NCI-H748 (cell line): ENCODE results near the gene RNLS.

ENCODE experiments used
- DNase-seq: peaks from one replicate; lab custom pipeline; 2025; ENCODE audit not compliant: unreplicated experiment; lab: John Stamatoyannopoulos, UW

RNLS gene

DNA sequence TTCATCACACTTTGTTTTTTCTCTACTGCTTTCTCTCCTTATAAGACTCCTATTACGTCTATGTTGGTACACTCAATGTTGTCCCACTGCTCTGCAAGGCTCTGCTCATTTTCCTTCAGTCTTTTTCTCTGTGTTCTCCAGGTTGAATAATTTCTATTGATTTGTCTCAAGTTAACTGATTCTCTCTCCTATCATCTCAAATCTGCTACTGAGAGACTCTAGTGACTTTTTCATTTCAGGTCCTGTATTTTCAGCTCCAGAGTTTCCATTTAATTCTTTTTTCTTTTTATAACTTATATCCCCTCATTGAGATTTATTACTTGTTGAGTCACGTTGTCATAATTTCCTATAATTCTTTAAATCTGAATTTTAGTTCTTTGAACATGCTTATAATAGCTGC lies 100.9 kb downstream of the RNLS start:
- DNase-seq, result no peak

DNA sequence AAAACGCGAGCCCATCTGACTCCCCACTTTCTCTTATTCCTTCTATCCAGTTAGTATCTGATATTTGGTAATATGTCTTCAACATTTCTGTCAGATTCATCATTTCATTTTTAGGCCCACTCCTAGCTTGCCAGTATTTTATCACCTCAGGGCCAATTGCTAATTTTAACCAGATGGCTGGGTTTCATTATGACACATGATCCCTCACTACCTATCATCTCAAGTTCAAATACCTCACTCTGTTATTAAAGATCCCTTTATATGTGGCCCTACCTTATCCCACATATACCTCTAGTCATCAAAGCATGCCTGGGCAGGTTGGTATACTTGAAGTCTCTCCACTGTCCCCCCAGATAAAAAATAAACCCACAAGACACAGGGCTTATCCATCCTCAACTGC lies 104.9 kb downstream of the RNLS start:
- no peak for DNase-seq

DNA sequence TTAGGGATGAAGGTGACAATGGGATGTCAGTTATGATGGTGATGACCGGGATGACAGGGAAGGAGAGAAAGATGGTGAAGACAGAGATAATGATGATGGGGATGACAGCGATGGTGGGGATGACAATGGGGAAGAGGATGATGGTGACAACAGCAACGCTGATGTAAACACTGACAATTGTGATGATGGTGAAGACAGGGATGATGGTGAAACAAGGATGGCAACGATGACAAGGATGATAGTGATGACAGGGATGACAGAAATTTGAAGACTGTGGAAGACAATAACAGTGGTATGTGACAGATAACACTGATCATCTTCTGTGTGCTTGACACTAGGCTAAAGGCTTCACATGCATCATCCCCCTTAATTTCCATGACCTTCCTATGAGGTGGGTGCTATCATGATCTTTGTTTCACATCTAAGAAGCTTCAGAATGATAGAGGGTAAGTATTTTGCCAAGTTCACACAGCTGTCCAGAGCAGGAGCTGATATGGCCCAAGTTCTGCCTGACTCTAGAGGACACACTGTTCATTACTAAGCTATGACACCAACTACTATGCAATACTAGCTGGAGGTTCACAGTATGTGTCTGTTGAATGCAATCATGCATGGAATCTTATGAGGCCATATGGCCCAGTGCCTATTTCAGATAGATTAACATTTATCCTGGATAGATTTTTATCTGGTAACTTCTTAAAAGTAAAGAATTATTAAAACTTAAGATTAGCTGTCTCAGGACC lies 105.6 kb downstream of the RNLS start:
- DNase-seq, result no peak

DNA sequence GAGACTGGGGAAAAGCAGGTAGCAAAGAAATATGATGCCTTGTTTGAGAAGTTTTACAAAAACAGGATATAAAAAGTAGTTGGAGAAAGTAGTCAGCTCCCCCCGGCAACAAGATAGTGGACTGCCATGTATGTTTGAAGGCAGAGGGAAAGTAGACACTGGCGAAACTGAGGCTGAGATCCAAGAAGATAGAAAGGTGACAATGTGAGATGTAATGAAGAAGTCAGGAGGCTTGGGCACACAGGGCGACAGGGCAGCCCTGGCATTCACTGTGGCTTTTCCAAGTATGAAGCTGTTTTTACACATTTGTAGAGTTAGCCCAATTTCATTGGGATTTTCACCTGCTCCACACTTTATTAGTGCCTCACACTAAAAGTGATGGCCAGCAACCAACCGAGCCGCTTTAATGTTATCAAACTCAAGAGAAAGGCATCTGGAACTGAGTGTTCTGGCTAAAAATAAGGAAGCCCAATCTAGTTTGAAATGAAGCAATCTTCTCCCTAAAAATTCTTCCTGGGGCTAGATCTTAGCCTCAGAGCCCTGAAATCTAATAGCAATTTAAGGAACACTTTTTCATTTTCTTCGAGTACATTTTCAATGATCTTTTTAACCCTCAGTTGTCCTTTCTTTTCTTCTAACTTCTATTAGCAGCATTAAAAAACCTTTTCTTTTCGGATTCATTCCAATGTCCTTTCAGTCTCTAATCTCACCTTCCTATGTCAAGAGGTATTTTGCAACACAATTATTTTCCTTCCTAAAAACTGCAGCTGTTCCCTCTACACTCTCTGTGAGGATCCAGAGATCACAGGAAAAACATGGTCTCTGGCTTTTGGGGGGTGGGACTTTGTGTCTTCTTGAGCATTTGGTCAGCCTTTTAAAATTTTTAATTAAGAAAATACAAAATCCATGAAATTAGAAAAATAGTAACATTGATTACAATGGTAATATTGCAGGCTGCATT lies 108.0 kb downstream of the RNLS start:
- DNase-seq, result no peak

DNA sequence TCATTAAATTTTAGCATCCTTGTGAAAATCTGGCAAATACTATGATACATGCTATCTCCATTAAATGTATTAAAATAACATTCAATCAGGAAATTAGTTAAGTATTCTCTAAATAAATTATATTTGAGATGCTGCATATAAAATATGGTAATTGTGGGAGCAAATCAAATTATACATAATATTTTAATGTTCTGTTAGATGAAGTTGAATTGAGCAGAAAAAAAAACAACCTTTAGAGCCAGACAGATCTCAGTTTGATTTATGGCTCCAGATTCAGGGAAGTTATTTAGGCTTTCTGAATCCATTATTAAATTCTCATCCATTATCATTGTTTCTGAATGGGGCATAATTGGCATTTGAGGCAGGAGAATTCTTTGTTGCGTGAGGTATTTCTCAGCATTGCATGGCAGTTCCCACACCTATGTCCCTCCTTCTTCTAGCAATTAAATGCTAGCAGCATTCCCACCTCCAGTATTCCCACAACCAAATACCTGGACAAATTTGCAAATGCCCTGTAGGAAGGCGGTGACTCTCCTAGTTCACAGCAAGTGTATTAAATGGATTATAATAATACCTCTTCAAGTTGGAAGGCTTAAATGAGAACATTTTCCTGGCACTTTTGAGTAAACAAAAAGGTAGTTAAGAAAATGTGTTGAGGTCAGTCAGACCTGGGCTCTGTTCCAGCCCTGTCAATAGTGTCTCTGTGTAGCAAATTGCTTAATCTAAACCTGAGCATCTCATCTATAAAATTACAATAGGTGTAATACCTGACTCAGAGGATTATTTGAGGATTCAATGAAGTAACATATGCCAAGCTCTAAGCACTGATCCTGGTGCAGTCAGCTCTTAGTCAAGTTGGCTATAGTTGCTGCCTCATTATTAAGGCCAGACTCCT lies 108.9 kb downstream of the RNLS start:
- peak; percentile 92 for DNase-seq

DNA sequence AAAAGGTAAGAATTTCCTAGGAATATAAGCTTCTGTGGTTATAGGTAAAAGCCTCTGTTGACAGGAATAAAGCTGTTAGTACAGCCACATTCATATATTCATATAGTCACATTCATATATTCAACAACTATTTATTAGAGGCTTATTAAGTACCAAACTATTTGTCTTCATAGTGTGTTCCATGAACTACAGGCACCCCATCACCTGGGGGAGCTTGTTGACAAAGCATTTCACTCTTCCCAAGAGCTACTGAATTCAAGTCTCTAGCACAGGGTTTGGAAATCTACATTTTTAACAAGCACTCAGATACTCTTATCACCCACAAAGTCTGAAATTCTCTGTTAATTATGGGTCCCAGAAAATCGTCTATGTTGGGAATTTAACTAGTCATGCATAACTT lies 110.6 kb downstream of the RNLS start:
- DNase-seq, result no peak

DNA sequence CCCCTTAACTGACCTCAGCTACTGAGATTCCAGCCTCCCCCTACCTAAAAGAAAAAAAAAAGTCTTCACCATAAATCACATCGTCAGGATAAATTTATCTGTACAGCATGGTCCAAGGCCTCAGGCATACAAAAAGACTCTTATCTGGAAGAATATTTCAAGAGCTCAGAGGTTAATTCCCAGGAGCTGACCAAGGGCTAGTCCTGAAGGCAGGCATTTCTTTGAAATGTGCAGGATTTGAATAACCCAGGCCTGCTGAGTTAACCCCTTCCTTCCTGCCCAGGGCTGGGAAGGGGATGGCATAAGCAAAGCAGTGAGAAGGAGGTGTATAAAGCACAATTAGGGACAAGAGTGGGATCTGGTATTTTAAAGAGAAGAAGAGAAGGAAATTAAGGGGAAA lies 111.2 kb downstream of the RNLS start:
- no peak for DNase-seq

DNA sequence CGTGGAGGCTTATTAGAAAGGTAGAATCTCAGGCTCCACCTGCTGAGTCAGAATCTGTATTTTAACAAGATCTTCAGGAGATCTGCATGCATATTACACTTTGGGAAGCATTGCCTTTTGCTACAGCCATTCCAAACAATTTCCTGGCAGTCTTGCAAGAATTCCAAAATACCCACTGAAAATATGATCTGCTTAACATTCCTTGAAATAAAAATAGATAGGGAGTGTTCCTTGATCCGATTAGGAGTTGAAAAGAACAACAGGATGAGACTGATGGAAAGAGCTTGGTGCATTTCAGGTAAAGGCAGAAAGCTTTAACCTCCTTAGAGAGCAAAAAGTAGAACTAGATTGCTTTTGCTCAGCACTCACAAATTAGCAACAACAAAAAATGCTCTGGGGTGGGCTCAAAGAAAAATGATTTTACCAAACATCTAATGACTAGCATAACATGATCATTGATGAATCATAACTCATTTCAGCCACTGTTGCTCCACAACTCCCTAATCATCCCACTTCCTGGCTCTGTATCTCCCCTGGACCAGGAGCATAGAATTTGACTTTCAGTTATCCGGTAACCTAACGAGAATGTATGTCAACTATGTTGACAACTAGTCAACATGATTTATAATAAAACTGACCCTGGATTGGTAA lies 115.2 kb downstream of the RNLS start:
- DNase-seq, result no peak

DNA sequence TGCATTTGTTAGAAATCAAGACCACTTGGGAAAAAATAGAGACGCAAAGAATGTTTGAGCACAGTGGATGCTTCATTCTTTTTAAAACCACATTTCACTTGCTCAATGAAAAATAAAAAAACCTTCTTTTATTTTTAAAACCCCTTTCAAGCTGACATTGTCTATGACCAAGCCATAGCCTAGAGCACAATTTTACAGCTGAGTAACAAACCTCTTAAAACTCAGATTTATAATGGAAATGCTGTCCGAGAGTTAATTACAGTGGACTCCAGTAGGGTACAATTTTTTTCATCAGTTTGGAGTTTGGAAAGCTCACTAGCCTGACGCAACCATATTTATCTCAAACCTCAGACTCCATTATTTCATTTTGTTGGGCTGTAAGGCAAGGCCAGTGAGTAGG lies 116.3 kb downstream of the RNLS start:
- no peak for DNase-seq

DNA sequence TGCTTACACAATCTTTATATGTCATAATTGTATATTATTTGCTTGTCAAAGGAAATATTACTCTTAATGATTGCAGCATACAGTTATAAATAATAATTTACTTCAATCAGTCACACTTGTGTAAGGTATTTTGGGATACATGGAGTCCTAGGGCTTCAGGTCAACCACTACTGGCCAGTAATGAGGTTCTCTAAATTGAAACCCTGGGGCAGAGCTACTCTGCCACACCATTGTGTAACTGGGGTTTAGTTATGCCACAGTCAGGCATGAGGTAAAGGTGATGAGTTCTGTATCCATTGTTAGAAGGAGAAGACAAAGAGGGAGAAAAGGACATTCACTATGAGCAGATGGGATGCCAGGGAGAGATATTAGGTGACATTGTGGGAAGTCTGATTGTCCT lies 117.4 kb downstream of the RNLS start:
- no peak for DNase-seq

DNA sequence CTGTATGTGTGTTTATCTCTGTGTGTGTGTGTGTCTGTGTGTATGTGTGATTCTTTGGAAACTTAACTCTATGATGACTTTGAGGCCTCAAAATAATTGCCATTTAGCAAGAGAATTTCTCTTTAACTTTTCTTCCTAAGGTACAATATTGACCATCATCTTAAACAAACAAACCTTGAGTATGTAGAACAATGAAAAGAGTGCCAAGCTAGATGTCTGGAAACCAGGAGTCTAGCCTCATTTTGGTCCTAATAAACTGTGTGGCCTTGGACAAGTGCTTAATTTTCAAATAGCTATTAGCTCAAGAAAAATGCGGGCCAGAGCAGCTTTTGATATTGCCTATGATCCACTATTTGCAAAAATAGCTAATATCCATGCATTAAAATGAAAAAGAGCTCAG lies 119.3 kb downstream of the RNLS start:
- DNase-seq, result no peak

DNA sequence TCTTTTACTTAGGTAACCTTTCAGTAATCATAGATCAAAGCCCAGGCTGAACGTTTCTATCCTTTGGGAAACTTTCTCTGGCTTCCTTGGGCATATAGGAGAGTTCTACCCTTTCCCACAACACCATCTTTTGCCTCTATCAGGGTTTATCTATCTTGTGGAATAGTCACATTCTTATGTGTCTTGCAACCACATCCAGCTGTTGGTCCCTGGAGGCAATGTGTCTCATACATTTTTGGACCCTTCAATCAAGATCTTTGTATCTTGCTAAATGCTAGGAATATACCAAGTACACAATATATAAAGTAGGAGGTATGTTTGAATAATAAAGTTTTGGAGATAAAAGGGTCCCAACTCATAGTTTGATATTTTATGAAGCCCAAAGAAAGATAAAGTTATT lies 121.7 kb downstream of the RNLS start:
- no peak for DNase-seq

DNA sequence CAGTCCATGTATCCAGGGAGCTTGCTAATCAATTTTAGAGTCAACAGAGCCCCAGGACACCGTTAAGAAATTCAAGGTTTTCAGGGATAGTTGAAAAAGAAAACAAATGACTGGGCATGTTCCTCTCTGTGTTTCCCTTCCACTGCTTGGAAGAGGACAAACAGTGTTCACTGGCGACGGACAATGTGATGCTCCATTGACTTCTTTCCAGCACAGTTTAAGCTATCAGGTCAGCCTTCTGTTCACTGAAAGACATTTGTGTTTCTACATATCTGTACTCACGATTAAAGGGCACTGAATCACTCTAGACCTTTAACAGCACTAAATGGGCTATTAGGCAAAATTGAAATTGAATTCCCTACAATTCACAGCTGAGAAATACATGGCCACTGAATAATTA lies 123.6 kb downstream of the RNLS start:
- DNase-seq, result no peak

DNA sequence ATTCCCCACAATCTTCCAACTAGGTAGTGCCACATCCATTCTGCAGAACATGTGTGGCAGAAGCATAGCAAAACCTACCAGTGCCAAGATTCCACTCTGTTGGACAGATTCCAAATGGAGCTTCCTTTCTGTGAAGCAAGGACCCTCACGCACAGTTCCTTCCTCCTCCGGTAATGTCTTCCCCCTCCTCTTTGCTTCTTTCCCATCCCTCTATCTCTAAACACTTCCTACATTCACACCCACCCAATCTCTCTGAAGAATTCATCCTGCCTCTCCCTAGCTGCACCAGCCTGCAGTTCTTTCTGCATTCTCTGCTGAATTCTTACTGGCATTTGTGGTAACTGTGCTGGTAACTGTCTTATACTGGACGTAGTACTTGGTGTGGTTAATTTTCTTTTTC lies 124.9 kb downstream of the RNLS start:
- DNase-seq, result no peak

DNA sequence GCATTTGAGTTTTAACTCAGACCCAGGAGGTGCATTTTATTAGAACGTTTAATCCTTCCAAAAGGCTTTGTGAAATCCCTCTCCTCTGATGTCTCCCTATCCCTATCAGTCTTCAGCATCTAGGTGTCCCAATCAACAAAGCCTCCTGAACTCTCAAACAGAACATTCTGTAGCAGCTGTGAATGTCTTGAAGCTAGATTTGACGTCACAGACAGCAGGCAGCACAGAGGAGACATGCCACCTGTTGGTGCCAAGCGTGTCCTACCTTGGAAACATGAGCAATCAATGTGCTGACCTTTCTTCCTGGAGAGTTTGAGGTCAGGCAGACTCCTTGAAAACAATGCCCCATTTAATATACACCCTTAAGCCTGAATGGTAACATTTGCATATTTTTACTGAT lies 125.5 kb downstream of the RNLS start:
- no peak for DNase-seq

DNA sequence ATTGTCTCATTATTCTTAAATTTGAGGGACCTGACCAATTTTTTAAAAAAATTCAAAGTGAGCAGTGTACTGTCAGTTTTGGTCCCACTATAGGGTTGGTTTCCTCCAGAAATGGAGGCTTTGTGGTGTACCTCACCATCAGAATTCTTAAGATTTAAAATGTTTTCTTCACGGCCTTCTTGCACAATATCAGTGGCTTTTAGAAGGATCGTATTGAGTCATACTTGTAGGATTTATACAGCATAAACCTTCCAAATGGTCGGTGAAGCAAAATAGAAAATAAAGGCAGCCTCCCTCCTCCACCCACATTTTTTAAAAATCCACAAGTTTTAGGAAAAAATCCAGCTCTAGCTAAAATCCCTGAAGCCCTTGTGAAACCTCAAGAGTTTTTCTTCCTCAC lies 126.4 kb downstream of the RNLS start:
- DNase-seq, result no peak

DNA sequence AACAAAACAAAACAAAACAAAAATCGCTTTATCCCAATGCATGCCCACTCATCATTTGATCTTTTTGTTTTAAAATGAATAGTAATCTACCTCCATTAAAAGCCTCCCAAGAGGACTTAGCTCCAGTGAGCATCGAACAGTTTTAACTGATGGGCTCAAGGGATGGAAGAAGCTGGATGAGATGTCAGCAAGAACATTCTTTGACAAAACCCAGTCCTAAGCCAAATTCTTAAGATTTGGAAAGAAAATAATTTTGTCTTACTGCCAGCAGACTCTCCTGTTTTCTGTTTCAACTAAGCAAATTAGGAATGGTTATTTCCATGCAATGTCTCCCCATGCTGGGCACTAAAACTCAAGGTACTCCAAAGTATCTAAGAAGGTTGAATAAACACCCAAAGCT lies 127.3 kb downstream of the RNLS start:
- no peak for DNase-seq

DNA sequence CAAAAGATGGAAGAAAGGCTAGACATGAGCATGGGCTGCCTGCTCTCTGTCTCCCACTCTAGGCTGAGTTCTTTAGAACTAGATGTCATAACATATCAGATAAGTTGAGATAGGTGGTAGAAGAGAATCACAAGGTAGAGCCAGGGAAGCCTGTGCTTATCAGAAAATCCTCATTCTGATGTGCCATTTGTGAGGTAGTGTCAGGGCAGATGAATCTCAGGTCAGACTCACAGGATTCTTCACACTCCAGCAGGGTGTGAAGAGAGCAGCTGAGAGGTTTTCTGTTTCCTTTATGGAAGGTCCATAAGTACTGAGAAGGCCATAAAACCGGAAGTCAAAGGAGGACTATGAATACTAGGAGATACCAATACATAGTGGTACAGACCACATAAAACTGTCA lies 132.9 kb downstream of the RNLS start:
- no peak for DNase-seq

DNA sequence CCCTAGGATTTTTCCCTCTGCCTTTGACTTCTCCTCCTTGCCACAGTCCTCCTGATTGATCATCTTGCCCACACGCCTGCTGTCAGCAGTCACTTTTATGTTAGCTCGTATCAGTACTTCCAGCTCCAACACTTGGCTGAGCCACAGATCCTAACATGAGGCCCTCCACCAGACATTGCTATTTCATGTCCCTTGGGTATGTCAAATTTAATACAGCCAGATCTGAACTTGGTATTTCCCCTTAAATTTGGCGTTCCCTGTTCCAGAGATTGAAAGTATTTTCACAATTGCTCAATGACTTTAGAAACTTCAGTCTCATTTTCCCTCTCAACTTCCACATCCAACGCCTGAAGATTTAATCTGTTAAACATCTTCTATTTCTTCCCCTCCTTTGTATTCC lies 140.4 kb downstream of the RNLS start:
- no peak for DNase-seq

DNA sequence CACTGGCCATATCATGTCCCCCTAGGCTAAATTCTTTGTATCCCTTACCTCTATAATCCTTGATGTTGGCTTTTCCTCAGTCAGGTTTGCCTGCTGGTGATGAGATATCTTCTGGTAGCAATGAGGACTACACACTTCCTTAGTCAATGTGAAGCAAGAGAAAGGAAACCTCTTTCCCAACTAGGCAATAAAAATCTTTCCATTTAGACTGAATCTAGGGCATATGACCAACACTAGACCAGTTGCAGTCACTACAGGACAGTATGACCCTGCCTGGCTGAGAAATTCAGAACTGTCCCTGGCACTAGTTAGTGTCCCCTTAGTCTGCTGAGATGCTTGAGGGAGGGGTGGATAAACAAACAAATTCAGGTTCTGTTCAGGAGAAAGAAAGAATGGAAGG lies 142.6 kb downstream of the RNLS start:
- no peak for DNase-seq

DNA sequence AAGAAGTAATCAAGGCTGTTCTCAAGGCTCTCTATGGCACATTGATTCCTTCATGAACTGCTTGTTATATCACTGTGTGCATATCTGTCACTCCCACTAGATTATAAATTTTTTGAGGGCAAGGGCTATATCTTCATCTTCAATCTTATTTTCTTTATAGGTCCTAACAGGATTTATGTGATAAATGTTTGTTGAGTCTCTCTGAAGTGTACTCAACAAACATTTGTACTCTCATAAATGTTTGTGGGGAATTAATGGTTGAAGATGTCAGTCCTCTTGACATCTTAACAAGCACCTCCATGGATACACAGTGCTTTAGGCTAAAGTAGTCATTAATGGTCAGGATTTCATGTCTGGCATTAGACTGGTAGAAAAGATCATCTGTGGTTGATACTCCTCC lies 143.2 kb downstream of the RNLS start:
- DNase-seq, result no peak
